Measurements from ENCODE around the gene OR2T11.
"Not testable (repeated sequence)": the region's sequence is repeated elsewhere in the genome, so short reads cannot be mapped to it uniquely, and the experiment has no call there.

Gene OR2T11

GRCh38 chr1:248610301-248610700, 24.6 kb downstream of the OR2T11 start:
- no peak overlapping the region for H3K9ac ChIP-seq (ENCODE audit: low read length)
- H3K4me3 ChIP-seq (ENCODE audit: low read length), result no peak overlapping the region
- H3K4me1 ChIP-seq (ENCODE audit: control insufficient read depth, insufficient read depth, low read length), result no peaks in the 10 kb centered on the region
- H3K27ac ChIP-seq (ENCODE audit: low read depth, low read length), result no peak overlapping the region
- no peaks in the 10 kb centered on the region for H3K36me3 ChIP-seq (ENCODE audit: control insufficient read depth, insufficient read depth, low read length)
- H3K27me3 ChIP-seq (ENCODE audit: control insufficient read depth, insufficient read depth, low read length), result no peaks in the 10 kb centered on the region

GRCh38 chr1:248599396-248599795, 35.5 kb downstream of the OR2T11 start:
- Histone ChIP-seq H3K27me3 (ENCODE audit: control insufficient read depth, insufficient read depth, low read length) (no peaks in the 10 kb centered on the region), H3K4me1 (ENCODE audit: control insufficient read depth, insufficient read depth, low read length) (no peaks in the 10 kb centered on the region), H3K36me3 (ENCODE audit: control insufficient read depth, insufficient read depth, low read length) (no peaks in the 10 kb centered on the region), H3K9ac (ENCODE audit: low read length) (no peak overlapping the region), H3K4me3 (ENCODE audit: low read length) (no peak overlapping the region), H3K27ac (ENCODE audit: low read depth, low read length) (no peak overlapping the region)

- Histone ChIP-seq H3K27ac (ENCODE audit: low read depth, low read length) (no peak within 1 kb of the TSS), H3K27me3 (ENCODE audit: control insufficient read depth, insufficient read depth, low read length) (no peaks in the 10 kb centered on the region), H3K9ac (ENCODE audit: low read length) (no peak within 1 kb of the TSS), H3K4me3 (ENCODE audit: low read length) (no peak within 1 kb of the TSS), H3K36me3 (ENCODE audit: control insufficient read depth, insufficient read depth, low read length) (no peaks in the 10 kb centered on the region), H3K4me1 (ENCODE audit: control insufficient read depth, insufficient read depth, low read length) (no peaks in the 10 kb centered on the region)
Measured at GRCh38 chr1:248597589-248597988, 37.3 kb downstream of the OR2T11 start, which contains the start of gene OR2T10. Gene OR2T10, minus strand, starts transcription at chr1:248597700. Its CDS starts 3,932 bp downstream, at chr1:248593768.

DNA sequence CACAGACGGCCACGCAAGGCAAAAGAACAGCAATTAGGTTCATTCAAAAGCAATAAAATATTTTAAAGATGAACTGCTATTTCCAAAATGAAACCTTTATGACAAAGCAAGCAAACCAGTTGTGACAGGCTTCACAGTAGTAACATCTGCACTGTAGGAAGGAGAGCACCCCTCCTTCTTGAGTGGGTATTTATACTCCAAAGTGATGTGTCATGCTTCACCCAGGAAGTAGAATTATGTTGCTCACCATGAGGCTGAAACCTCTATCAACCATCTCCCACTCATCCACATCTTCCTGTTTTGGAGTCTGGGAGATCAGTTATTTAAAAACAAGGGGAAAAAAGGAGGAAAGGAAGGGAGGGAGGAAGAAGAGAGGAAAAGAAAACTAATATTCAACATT, 38.3 kb downstream of the OR2T11 start:
- Histone ChIP-seq H3K36me3 (ENCODE audit: control insufficient read depth, insufficient read depth, low read length) (no peaks in the 10 kb centered on the region), H3K4me1 (ENCODE audit: control insufficient read depth, insufficient read depth, low read length) (no peaks in the 10 kb centered on the region), H3K27ac (ENCODE audit: low read depth, low read length) (no peak overlapping the region), H3K9ac (ENCODE audit: low read length) (no peak overlapping the region), H3K27me3 (ENCODE audit: control insufficient read depth, insufficient read depth, low read length) (no peaks in the 10 kb centered on the region), H3K4me3 (ENCODE audit: low read length) (no peak overlapping the region)

DNA sequence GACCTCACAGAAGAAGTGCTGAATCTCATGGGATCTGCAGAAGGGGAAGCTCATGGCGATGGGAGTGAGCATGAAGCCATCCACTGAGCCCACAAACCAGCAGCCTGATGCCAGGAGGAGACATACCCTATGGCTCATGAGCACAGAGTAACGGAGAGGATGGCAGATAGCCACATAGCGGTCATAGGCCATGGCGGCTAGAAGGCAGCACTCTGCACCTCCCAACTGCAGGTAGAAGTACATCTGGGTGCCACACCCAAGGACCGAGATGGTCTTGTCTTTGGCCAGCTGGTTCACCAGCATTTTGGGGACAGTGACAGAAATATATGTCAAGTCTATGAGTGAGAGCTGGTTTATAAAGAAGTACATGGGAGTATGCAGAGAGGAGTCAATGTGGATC, 41.7 kb downstream of the OR2T11 start:
- Histone ChIP-seq H3K36me3 (ENCODE audit: control insufficient read depth, insufficient read depth, low read length) (no peaks in the 10 kb centered on the region), H3K27ac (ENCODE audit: low read depth, low read length) (no peak overlapping the region), H3K27me3 (ENCODE audit: control insufficient read depth, insufficient read depth, low read length) (no peaks in the 10 kb centered on the region), H3K4me1 (ENCODE audit: control insufficient read depth, insufficient read depth, low read length) (no peaks in the 10 kb centered on the region), H3K4me3 (ENCODE audit: low read length) (no peak overlapping the region), H3K9ac (ENCODE audit: low read length) (no peak overlapping the region)

GRCh38 chr1:248592655-248593054, 42.2 kb downstream of the OR2T11 start:
- no peak overlapping the region for H3K27ac ChIP-seq (ENCODE audit: low read depth, low read length)
- no peaks in the 10 kb centered on the region for H3K36me3 ChIP-seq (ENCODE audit: control insufficient read depth, insufficient read depth, low read length)
- H3K4me3 ChIP-seq (ENCODE audit: low read length), result no peak overlapping the region

GRCh38 chr1:248590055-248590454, 44.8 kb downstream of the OR2T11 start:
- Histone ChIP-seq H3K27ac (ENCODE audit: low read depth, low read length) (no peak overlapping the region), H3K36me3 (ENCODE audit: control insufficient read depth, insufficient read depth, low read length) (no peaks in the 10 kb centered on the region), H3K27me3 (ENCODE audit: control insufficient read depth, insufficient read depth, low read length) (no peaks in the 10 kb centered on the region), H3K4me1 (ENCODE audit: control insufficient read depth, insufficient read depth, low read length) (no peaks in the 10 kb centered on the region), H3K4me3 (ENCODE audit: low read length) (no peak overlapping the region), H3K9ac (ENCODE audit: low read length) (no peak overlapping the region)

More at GRCh38 chr1:248592655-248593054, 42.2 kb downstream of the OR2T11 start:
- H3K4me1 ChIP-seq (ENCODE audit: control insufficient read depth, insufficient read depth, low read length), result no peaks in the 10 kb centered on the region
- H3K9ac ChIP-seq (ENCODE audit: low read length), result no peak overlapping the region
- no peaks in the 10 kb centered on the region for H3K27me3 ChIP-seq (ENCODE audit: control insufficient read depth, insufficient read depth, low read length)

GRCh38 chr1:248589334-248589733, 45.6 kb downstream of the OR2T11 start:
- H3K27me3 ChIP-seq (ENCODE audit: control insufficient read depth, insufficient read depth, low read length), result no peaks in the 10 kb centered on the region
- H3K36me3 ChIP-seq (ENCODE audit: control insufficient read depth, insufficient read depth, low read length), result no peaks in the 10 kb centered on the region

DNA sequence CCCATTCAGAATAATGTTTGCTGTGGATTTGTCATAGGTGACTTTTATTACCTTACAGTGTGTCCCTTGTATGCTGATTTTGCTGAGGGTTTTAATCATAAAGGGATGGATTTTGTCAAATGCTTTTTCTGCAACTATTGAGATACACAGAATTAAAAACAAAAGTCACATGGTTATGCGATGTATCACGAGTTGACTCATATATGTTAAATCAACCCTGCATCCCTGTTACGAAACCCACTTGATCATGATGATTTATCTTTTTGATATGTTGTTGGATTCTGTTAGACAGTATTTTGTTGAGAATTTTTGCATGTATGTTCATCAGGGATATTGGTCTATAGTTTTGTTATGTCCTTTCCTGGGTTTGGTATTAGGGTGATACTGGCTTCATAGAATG, 49.6 kb downstream of the OR2T11 start:
- Histone ChIP-seq H3K27me3 (ENCODE audit: control insufficient read depth, insufficient read depth, low read length) (no peaks in the 10 kb centered on the region), H3K36me3 (ENCODE audit: control insufficient read depth, insufficient read depth, low read length) (no peaks in the 10 kb centered on the region), H3K9ac (ENCODE audit: low read length) (no peak overlapping the region), H3K4me3 (ENCODE audit: low read length) (no peak overlapping the region), H3K27ac (ENCODE audit: low read depth, low read length) (no peak overlapping the region), H3K4me1 (ENCODE audit: control insufficient read depth, insufficient read depth, low read length) (no peaks in the 10 kb centered on the region)

More at GRCh38 chr1:248589334-248589733, 45.6 kb downstream of the OR2T11 start:
- H3K4me3 ChIP-seq (ENCODE audit: low read length), result no peak overlapping the region
- H3K4me1 ChIP-seq (ENCODE audit: control insufficient read depth, insufficient read depth, low read length), result no peaks in the 10 kb centered on the region
- H3K9ac ChIP-seq (ENCODE audit: low read length), result no peak overlapping the region
- no peak overlapping the region for H3K27ac ChIP-seq (ENCODE audit: low read depth, low read length)

DNA sequence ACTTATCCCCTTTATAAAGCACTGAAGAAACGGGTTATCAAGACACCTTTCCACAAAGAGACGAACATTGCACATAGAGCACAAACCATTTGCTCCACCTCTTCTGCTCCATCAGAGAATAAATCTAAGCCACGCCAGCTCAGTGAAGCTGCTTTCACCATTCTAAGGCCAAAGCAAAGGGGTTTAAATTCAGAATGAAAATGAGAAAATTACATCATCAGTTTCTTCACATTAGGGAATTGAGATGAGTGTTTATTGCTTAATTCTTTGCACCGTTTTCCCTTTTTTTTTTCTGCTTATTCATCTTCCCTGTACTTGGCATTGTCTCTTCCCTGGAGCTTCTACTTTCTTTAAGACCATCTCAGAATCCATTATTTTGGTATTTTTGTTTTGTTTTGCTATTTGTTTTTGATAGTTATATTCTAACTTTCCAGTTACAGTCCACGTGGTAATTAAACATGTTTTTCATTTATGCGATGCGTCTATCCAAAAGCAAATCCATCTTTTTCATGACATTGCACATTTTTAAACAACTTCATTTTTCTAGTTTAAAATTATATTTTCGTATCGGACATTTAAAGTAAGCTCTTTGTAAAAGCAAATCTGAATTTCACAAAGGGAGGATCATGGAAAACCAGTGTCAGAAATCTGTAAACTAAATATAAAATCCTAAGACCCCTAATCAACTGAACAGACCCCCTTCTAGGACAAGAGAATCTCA, 58.5 kb downstream of the OR2T11 start:
- Histone ChIP-seq H3K4me1 (ENCODE audit: control insufficient read depth, insufficient read depth, low read length) (no peaks in the 10 kb centered on the region), H3K4me3 (ENCODE audit: low read length) (no peak overlapping the region), H3K9ac (ENCODE audit: low read length) (no peak overlapping the region), H3K27ac (ENCODE audit: low read depth, low read length) (no peak overlapping the region), H3K27me3 (ENCODE audit: control insufficient read depth, insufficient read depth, low read length) (no peaks in the 10 kb centered on the region), H3K36me3 (ENCODE audit: control insufficient read depth, insufficient read depth, low read length) (no peaks in the 10 kb centered on the region)

DNA sequence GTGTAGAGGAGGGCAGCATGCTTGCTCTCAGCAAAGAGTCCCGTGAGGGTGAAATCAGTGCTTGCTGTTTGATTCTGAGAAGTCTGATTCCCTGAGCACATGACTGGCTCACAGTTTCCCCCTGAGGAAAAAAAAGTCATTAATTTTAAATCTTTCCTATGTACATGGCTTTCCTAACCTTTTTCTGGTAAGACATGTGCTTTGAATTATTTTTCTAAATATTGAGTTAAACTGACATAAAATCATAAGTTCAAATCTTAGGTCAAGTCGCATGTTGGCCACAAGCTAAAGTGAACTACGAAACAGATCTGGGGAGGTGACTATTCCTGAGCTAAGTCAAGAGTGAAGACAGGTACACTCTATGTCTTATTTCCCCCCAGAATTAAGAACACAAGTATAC, 60.2 kb downstream of the OR2T11 start, which contains the start of gene OR2T34:
Gene OR2T34, minus strand, starts transcription at position 101 of the 400 bp plus-strand sequence. Its CDS starts 0 bp downstream, at position 101.
- not testable (repeated sequence) for H3K36me3 ChIP-seq (ENCODE audit: control insufficient read depth, insufficient read depth, low read length); H3K27ac ChIP-seq (ENCODE audit: low read depth, low read length); H3K9ac ChIP-seq (ENCODE audit: low read length); H3K4me1 ChIP-seq (ENCODE audit: control insufficient read depth, insufficient read depth, low read length); H3K4me3 ChIP-seq (ENCODE audit: low read length); H3K27me3 ChIP-seq (ENCODE audit: control insufficient read depth, insufficient read depth, low read length)

DNA sequence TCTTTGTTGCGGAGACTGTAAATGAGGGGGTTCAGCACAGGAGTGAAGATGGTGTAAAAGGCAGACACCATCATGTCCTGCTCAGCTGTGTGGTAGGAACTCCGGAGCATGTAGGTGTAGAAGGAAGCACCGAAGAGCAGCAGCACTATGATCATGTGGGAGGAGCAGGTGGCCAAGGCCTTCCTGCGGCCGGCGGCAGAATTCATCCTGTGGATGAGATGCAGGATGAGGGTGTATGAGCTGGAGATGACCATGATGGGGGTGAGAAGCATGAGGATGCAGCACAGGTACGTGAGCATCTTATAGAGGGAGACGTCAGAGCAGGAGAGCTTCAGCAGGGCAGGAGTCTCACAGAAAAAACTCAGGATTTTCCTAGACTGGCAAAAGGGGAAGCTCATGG, 61.0 kb downstream of the OR2T11 start:
- not testable (repeated sequence) for H3K4me3 ChIP-seq (ENCODE audit: low read length); H3K27me3 ChIP-seq (ENCODE audit: control insufficient read depth, insufficient read depth, low read length); H3K9ac ChIP-seq (ENCODE audit: low read length); H3K4me1 ChIP-seq (ENCODE audit: control insufficient read depth, insufficient read depth, low read length); H3K27ac ChIP-seq (ENCODE audit: low read depth, low read length); H3K36me3 ChIP-seq (ENCODE audit: control insufficient read depth, insufficient read depth, low read length)

Data from rectal smooth muscle tissue (tissue), 1 donor.